GM19395 (cell line): ENCODE results near the gene PIK3R6.

Experiments used
- ATAC-seq: cut with Tn5 transposase; IDR thresholded peaks from one replicate; pipeline ENCODE4 v1.9.1; 2021; ENCODE audit warnings: mild to moderate bottlenecking, moderate library complexity; ENCODE audit not compliant: unreplicated experiment

The PIK3R6 gene

GRCh38 chr17:8875957-8876356 is 8.5 kb upstream of the PIK3R6 start:
- no peak for ATAC-seq

- no peak for ATAC-seq
These were observed 8.0 kb upstream of the PIK3R6 start for GRCh38 chr17:8875436-8875835.

GRCh38 chr17:8873801-8874715 is 6.6 kb upstream of the PIK3R6 start:
- no peak for ATAC-seq

- no peak for ATAC-seq
These were observed 5.4 kb upstream of the PIK3R6 start for GRCh38 chr17:8872705-8873435.

- no peak for ATAC-seq
These were observed 4.7 kb upstream of the PIK3R6 start for GRCh38 chr17:8872036-8872704.

GRCh38 chr17:8871081-8871581 is 3.7 kb upstream of the PIK3R6 start:
- no peak for ATAC-seq

- no peak for ATAC-seq
These were observed 3.0 kb upstream of the PIK3R6 start for GRCh38 chr17:8870406-8871040.

- no peak for ATAC-seq
These were observed 1.8 kb upstream of the PIK3R6 start for GRCh38 chr17:8869114-8869815.

GRCh38 chr17:8868529-8868951 is 1.1 kb upstream of the PIK3R6 start:
- no peak for ATAC-seq

- no peak for ATAC-seq
These were observed 618 bp upstream of the PIK3R6 start for GRCh38 chr17:8868092-8868491.

- no peak for ATAC-seq
These were observed 1.7 kb downstream of the PIK3R6 start for GRCh38 chr17:8865811-8866210.

- no peak for ATAC-seq
These were observed 2.1 kb downstream of the PIK3R6 start for GRCh38 chr17:8865385-8865784.

GRCh38 chr17:8862213-8863056 is 5.0 kb downstream of the PIK3R6 start:
- ATAC-seq: no peak

- no peak for ATAC-seq
These were observed 5.8 kb downstream of the PIK3R6 start for GRCh38 chr17:8861495-8862181.

- ATAC-seq: no peak
These were observed 7.6 kb downstream of the PIK3R6 start for GRCh38 chr17:8859804-8860430.

- ATAC-seq: no peak
These were observed 8.3 kb downstream of the PIK3R6 start for GRCh38 chr17:8859027-8859803.

GRCh38 chr17:8857919-8858318 is 9.6 kb downstream of the PIK3R6 start:
- peak; percentile 48 for ATAC-seq
